IPS-15b (cell line): ENCODE results near the gene BSN.

Experiments used
- H3K27me3 ChIP-seq: one replicate; pipeline ENCODE4 v1.6.1; 2013; ENCODE audit warnings: low read length; ENCODE audit not compliant: control insufficient read depth, insufficient read depth
- H3K36me3 ChIP-seq: one replicate; pipeline ENCODE4 v1.6.1; 2013; ENCODE audit warnings: low read length; ENCODE audit not compliant: control insufficient read depth, insufficient read depth
- H3K4me1 ChIP-seq: one replicate; pipeline ENCODE4 v1.6.1; 2013; ENCODE audit warnings: mild to moderate bottlenecking, low read length; ENCODE audit not compliant: control insufficient read depth, insufficient read depth
- H3K4me3 ChIP-seq: one replicate; pipeline ENCODE4 v1.5.1; 2013; ENCODE audit warnings: low read depth, low read length
- H3K9ac ChIP-seq: one replicate; pipeline ENCODE4 v1.6.1; 2013; ENCODE audit warnings: low read depth, mild to moderate bottlenecking, low read length
- H3K9me3 ChIP-seq: one replicate; pipeline ENCODE4 v1.6.1; 2013; ENCODE audit warnings: mild to moderate bottlenecking, low read length; ENCODE audit not compliant: control insufficient read depth, insufficient read depth

Gene BSN

GRCh38 chr3:49699281-49699979 is 145.2 kb downstream of the BSN start:
- no peak overlapping the region for H3K9ac ChIP-seq
- H3K4me1 ChIP-seq: no peaks in the 10 kb centered on the region
- H3K4me3 ChIP-seq: no peak overlapping the region
- H3K27me3 ChIP-seq: no peaks in the 10 kb centered on the region
- H3K36me3 ChIP-seq: peaks cover 23% of the 10 kb centered on the region
- no peaks in the 10 kb centered on the region for H3K9me3 ChIP-seq

- H3K9me3 ChIP-seq: no peaks in the 10 kb centered on the region
- H3K27me3 ChIP-seq: no peaks in the 10 kb centered on the region
- no peak overlapping the region for H3K4me3 ChIP-seq
- peaks cover 29% of the 10 kb centered on the region for H3K36me3 ChIP-seq
- H3K4me1 ChIP-seq: no peaks in the 10 kb centered on the region
- H3K9ac ChIP-seq: no peak overlapping the region
These were observed 145.7 kb downstream of the BSN start for GRCh38 chr3:49700014-49700413.

- Histone ChIP-seq H3K4me3 (no peak overlapping the region), H3K9me3 (no peaks in the 10 kb centered on the region), H3K4me1 (no peaks in the 10 kb centered on the region), H3K9ac (peak overlapping the region; percentile 26), H3K27me3 (no peaks in the 10 kb centered on the region), H3K36me3 (peaks cover 30% of the 10 kb centered on the region)
These were observed 146.3 kb downstream of the BSN start for GRCh38 chr3:49700453-49701128.

- Histone ChIP-seq H3K36me3 (peaks cover 34% of the 10 kb centered on the region), H3K9ac (no peak overlapping the region), H3K4me3 (no peak overlapping the region), H3K4me1 (no peaks in the 10 kb centered on the region), H3K27me3 (no peaks in the 10 kb centered on the region), H3K9me3 (no peaks in the 10 kb centered on the region)
These were observed 147.3 kb downstream of the BSN start for GRCh38 chr3:49701388-49702077.

- Histone ChIP-seq H3K9ac (no peak overlapping the region), H3K9me3 (no peaks in the 10 kb centered on the region), H3K36me3 (peaks cover 35% of the 10 kb centered on the region), H3K4me1 (no peaks in the 10 kb centered on the region), H3K27me3 (no peaks in the 10 kb centered on the region), H3K4me3 (no peak overlapping the region)
These were observed 148.4 kb downstream of the BSN start for GRCh38 chr3:49702672-49703071.

GRCh38 chr3:49703443-49703927 is 149.2 kb downstream of the BSN start:
- H3K27me3 ChIP-seq: no peaks in the 10 kb centered on the region
- H3K4me1 ChIP-seq: no peaks in the 10 kb centered on the region
- peaks cover 33% of the 10 kb centered on the region for H3K36me3 ChIP-seq
- H3K9me3 ChIP-seq: no peaks in the 10 kb centered on the region
- H3K9ac ChIP-seq: no peak overlapping the region
- no peak overlapping the region for H3K4me3 ChIP-seq

GRCh38 chr3:49703956-49704355 is 149.7 kb downstream of the BSN start:
- Histone ChIP-seq H3K4me1 (no peaks in the 10 kb centered on the region), H3K4me3 (no peak overlapping the region), H3K27me3 (no peaks in the 10 kb centered on the region), H3K36me3 (peaks cover 30% of the 10 kb centered on the region), H3K9me3 (no peaks in the 10 kb centered on the region), H3K9ac (no peak overlapping the region)

- Histone ChIP-seq H3K27me3 (no peaks in the 10 kb centered on the region), H3K9me3 (no peaks in the 10 kb centered on the region), H3K4me3 (no peak overlapping the region), H3K9ac (no peak overlapping the region), H3K4me1 (no peaks in the 10 kb centered on the region), H3K36me3 (peaks cover 30% of the 10 kb centered on the region)
These were observed 150.4 kb downstream of the BSN start for GRCh38 chr3:49704629-49705028.

- no peaks in the 10 kb centered on the region for H3K27me3 ChIP-seq
- peaks cover 30% of the 10 kb centered on the region for H3K36me3 ChIP-seq
- no peaks in the 10 kb centered on the region for H3K4me1 ChIP-seq
- no peaks in the 10 kb centered on the region for H3K9me3 ChIP-seq
- no peak overlapping the region for H3K9ac ChIP-seq
- no peak overlapping the region for H3K4me3 ChIP-seq
These were observed 151.2 kb downstream of the BSN start for GRCh38 chr3:49705390-49705960.

- Histone ChIP-seq H3K9me3 (no peaks in the 10 kb centered on the region), H3K36me3 (peaks cover 29% of the 10 kb centered on the region), H3K9ac (no peak overlapping the region), H3K4me3 (no peak overlapping the region), H3K4me1 (no peaks in the 10 kb centered on the region), H3K27me3 (no peaks in the 10 kb centered on the region)
These were observed 152.3 kb downstream of the BSN start for GRCh38 chr3:49706456-49707112.

- H3K9me3 ChIP-seq: no peaks in the 10 kb centered on the region
- H3K36me3 ChIP-seq: peaks cover 24% of the 10 kb centered on the region
- H3K4me1 ChIP-seq: no peaks in the 10 kb centered on the region
- H3K4me3 ChIP-seq: no peak overlapping the region
- no peaks in the 10 kb centered on the region for H3K27me3 ChIP-seq
- no peak overlapping the region for H3K9ac ChIP-seq
These were observed 152.8 kb downstream of the BSN start for GRCh38 chr3:49707113-49707480.
